Measurements from ENCODE around the gene DGKI.

The DGKI gene

DNA sequence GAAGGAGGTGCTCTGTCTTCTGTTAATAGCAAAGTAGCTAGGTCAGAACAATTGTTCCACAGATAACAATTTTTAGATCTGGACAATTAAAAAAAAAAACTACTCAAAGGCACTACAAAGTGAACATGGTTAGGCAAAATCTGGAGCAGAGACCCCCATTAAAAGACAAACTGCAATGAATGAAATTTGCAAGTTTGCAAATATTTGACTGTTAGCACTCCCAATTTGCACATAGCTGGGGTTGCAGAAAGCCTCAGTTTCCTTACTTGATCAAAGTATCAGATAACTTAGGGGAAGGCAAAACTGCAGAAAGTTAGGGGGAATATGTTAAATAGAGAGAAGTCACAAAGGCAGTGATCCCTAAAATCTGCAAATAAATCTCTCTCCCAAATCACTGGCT is 68.3 kb downstream of the DGKI start:
- no peak for DNase-seq

DNA sequence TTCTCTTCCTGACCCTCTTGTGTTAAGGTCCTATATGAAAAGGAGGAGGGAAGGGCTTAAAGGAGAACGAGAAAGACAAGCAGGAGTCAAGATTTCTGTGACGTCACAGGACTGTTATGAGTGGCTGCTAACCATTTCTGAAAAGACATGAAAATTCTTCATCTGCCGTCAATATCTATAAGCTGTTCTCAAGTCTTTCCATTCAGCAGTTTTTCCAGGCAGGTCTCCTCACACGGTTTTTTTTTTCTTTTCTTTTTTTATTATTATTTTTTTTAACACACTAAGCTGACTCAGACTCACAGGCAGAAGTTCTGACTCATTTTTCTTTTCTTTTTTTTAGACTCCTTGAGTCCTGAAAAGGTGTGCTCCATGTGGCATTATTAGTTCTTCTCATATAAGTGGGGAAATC is 72.0 kb downstream of the DGKI start:
- peak in 1 of 2 experiments; percentile 8 for DNase-seq

DNA sequence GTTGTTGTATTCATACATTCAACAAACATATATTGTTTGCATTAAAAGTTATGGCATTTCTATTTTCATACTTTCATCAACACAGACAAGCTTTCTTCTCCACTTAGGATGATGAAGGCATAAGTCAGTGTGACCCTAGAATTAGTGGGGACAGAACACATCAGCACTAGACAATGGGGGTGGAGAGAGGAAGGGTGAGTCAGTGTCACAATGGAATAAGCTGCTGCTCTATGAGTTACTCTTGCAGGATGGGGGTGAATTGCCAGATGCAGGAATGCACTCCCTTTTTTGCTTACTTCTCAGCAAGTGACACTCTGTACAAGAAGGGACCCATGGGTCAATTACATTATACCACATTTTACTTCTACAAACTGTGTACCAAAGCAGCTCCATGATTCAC is 74.0 kb downstream of the DGKI start:
- no peak for DNase-seq

DNA sequence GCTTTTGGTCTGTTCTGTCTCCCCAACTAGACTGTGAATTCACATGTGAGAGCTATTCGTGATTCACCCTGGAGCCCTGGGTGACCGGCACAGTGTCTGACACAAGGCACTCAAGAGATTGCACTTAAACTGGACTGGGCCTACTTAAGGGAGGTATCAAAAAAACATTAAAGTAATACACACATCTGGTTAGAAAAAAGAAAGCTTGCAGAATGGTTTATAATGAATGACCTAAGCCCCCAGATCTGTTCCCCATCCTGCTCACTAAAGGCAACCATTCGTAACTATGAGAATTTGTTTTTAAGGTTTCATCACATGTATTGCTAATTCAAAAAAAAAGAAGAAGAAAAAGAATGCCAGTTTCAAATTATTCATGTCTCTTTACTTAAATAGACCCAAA is 74.5 kb downstream of the DGKI start:
- no peak for DNase-seq

DNA sequence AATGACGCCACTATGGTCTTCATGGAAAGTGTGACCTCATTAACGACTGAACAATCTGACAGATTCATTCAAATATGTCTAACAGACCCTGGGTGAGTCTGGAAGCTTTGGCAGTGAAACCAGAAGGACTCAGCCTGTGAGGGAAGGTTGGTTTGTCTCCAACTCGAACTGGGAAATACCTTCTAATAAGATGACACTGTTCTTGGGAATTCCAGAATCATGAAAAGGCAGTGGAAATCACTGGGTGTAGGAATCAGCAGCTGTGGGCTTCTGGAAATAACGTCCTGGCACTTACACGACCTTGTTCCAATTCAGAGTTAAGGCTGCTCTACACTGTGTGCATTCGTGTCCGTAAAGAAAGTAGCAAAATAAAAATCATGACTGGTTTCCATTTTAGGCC is 75.1 kb downstream of the DGKI start:
- DNase-seq, result no peak

DNA sequence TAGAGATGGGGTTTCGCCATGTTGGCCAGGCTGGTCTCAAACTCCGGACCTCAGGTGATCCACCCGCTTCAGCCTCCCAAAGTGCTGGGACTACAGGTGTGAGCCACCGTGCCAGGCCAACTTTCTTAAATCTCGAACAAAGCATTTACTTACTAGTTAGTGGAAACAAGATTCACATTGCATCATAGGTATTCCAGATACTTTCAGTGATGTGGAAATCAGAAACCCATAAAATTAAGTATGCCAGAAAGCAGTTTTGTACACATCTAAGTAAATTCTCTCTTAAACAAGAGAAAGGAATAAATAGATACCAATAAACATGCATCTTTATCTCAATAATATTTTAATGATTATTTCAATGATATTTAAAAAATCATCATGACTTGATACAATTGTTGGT is 75.5 kb downstream of the DGKI start:
- DNase-seq, result no peak

DNA sequence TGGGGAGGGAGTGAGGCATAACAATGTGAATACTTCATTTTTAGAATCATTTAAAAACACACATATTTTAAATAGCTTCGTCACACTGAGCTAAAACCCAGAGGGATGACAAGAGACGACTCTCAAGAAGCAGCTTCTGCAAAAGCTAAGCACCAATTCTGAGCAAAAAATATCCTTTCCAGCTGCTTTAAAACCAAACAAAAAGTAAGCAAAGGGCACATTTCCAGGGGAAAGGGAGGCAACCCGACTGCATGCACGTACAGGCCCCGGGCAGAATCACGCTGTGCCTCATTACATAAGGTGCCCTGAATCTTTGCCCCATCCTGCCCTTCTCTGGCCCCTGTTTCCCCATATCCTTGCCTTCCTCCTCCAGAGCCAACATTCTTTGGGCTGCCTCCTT is 78.4 kb downstream of the DGKI start:
- DNase-seq, result no peak

DNA sequence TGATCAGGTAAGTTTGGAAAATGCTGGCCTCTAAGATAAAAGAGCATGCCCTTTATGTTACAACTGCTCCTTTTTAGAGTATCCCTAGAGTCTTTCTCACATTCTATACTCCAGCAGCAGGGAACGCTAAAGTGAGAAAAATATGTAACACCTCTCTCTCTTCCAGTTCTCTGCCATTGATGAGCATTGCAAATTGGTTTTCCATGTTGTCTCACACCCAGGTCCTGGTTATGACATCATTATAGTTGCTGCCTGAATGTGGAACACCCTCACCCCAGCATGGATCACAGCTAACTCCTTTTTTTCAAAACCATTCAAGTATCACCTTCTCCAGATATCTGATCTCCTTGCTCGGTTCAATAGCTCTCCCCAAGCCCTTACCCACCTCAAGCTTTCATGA is 84.4 kb downstream of the DGKI start:
- no peak for DNase-seq

DNA sequence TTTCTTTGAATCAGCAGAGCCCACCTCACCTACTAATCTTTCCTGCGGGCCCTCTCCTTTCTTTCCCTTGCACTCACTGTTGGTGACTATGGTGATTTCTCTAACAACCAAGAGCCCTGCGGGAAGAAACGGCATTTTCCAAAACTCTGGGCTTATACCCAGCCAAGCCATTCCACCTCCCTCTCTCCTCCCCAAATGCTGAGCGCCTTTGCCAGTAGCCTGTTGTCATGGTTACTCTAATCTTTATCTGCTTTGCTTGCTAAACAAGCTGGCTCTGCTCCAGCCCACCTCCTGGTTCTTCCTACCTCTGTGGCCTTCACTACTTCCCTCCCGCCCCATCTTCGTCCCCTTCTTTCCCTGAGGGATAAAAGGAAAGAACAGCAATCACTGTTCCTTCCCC is 86.7 kb downstream of the DGKI start:
- DNase-seq, result no peak

DNA sequence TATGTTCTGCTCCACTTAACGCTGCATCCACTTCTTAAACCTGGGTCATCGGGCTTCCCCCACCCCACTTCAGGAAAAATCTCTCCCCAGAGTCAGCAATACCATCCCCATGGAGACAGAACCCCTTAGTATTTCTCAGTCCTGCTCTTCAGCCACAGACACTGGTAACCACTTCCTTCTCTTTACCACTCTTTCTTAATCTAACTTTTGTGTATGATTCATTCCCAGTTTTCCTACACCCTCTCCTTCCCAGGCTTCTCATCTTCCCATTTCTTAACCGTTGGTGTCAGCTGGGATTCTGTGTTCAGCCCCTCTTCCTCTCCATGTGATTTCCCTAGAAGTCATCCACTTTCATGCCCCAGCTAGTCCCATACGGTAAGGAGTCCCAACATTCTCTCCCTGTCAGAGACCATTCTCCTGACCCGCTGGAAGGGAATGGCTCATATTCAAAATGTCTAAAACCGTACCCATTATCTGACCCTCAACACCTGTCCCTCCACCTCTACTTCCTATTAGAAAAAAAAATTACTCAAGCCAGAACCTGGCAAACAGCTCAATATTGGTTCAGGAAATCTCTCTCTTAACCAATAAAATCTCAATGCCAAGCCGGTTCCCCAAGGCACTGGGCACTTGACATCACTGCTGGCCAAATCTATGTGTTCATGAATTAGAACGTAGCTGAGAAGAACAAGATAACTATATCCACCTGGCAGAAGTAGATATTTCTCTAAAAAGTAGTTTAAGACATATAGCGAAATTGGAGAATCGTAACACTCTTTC is 89.4 kb downstream of the DGKI start:
- no peak for DNase-seq

DNA sequence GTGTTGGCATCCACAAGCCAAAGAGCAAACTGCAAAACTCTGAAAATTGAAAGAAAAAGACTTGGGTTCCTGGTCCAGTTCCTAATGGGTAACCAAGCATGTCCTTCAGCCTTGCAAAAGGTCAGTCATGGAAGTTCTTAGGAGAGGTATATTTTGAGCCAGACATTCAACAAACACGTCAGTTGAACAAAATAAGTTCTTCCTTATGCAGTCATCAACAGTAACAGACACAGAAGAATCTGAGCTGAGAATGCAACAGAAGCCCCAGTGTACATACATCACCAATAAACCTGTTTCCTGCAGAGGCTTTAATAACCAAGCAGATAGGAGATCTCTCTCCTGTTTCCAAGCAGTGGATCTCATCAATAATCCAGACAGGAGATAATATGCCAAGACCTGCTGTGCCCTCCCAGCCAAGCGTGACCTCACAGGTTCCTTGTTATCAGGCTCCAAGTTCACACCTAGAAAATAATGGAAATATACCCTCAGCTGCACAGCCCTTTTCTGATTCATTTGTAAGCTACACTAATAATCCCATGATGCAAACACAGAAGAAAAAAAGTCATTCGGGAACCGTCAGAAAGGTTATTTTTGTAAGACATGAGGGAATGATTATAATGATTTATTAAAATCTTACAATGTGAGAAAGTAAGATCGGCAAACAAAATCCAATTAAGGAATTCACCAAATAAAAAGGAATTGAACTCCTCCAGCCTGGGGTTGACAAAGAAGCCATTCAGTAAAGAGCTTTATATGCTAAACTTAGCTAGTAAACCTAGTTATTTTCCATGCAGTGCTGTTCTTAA is 90.7 kb downstream of the DGKI start:
- no peak for DNase-seq

DNA sequence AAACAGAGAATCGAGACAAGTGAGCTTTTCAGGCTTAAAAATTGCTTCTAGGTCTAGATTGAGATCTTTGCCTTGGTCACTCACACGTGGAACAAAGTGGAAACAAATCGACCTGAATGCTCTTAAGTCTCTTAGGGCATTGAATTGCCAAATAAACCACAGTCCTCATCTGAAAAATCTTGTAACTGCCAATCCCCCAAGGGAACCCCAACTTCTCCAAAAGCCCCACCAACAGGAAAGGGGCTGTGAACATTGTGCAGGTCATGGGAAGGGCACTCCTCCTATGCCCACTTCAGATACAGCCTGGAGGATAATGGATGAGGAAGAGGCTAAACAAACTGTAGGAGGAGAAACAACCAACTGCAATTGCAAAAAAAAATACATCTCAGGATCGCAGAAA is 91.3 kb downstream of the DGKI start:
- DNase-seq, result no peak

DNA sequence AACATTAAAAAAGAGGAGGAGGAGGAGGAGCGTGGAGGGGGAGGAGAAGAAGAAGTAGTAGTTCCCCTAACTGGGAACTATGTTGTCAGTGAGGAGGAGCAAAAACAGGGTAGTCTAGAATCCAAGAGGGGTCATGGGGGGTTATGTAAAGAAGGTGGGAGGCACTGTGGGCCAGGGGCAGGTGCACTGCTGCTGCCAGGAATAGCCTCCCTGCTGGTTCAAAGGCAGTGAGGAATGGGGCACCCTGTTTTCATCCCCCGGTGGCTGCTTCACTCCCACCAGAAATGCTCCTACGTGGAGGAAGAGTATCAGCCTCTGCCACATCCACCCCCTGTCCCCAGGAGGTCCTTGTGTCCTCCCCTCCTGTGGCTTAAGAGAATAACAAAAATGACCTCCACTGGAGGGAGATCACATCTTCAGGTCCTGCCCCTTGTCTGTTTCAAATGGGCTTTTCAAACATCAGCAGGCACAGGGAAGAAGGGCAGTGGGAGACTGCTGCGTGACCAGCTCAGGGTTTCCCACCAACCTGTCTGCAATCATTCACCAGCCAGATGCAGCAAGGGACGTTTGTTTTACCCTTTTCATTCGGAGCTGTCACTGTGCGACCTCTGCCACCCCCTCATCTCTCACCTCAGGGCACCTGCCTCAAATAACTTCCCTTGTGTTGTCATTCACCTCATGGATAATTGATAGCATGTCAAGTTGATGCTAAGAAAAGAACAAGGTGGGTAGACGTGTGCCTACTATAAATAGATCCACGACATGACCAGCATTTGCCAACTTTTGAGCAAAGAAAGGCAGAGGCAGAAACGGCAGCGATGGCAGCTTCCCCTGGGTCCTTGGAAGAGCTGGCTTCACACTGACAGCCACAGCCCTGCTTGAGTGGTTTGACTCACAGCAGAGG is 92.6 kb downstream of the DGKI start:
- DNase-seq, result no peak

DNA sequence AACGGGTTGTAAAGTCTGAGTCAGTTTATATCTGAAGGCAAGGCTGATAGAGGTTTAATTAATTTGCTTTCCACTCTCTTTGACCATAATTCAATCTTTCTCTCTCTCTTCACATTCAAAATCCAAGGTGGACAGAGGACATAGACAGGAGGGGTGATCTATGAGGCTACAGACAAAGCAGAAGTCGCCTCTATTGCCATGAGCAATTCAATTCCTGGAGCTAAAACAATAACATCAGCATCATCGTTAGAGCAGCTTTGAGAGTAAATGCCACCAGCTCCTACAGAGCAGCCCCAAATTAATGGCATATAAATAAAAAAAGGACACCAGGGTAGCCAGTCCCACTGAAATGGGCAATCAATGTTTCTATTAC is 93.2 kb downstream of the DGKI start:
- DNase-seq, result no peak

DNA sequence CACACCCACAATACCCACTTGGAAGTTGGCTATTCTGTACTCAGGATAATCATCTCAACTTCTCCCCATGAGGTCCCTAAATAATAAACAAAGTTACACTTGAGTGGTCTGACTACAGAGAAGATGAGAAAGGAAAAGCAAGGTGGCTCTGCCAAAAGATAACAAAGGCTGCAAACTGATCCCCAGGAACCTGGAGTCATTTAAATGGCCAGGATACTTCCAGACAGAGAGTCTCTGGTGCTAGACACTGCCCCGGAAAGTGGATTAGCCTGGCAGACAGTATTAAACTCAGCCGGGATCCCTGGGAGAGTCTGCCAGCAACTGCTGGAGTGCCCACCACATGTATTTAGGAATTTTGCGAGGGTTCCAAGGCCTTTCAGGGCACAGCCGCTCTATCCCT is 93.7 kb downstream of the DGKI start:
- DNase-seq, result no peak

DNA sequence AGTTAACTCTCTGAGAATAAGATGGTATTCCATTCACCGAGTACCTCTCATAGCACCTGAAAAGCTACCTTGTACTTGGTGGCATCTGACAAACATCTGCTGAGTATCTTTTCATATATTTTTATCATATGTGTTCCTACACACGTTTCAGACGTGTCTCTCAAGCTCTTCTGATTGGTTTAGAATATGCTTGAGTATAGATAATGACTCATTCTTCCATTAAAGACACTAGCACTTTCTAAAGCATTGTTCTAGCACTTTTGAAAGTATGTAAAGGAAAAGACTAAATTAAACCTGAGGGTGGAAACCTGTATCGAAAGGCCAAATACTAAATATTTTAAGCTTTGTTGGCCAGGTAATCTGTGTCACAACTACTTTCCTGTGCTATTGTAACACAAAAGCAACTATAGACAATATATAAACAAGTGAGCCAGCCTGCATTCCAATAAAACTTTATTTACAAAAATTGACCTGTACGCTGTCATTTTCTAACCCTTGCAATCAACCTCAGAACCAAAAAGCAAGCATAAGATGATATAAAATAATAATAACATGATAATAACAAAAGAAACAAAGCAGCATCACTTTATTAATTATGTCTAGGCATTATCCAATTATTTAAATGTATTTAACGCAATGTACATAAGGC is 95.3 kb downstream of the DGKI start:
- DNase-seq, result no peak

DNA sequence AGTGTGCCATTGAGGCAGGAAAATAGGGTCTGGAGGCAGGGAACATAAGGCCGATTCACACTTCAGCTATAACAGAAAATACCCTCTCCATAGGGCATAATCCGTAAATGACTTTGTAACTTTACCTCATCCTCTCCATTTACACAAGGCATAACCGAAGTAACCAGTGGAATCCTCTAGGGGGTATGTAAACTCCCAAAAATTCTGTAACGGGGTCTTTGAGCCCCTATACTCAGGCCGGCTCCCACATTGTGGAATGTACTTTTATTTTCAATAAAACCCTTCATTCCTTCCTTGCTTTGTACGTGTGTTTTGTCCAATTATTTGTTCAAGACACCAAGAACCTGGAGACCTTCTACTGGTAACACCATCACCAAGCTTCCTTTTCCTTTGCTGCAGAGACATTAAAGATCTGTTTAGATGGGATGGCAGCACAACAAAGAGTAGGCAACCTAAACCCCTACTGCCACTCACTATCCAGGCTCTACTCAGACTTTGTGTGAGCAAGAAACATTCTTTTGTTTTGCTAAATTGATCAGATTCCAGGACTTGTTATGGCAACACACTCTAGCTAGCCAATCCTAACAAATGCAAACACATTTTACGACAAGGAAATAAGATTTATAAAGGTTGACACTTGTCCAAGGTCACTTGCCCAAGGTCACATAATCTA is 99.3 kb downstream of the DGKI start:
- no peak for DNase-seq

DNA sequence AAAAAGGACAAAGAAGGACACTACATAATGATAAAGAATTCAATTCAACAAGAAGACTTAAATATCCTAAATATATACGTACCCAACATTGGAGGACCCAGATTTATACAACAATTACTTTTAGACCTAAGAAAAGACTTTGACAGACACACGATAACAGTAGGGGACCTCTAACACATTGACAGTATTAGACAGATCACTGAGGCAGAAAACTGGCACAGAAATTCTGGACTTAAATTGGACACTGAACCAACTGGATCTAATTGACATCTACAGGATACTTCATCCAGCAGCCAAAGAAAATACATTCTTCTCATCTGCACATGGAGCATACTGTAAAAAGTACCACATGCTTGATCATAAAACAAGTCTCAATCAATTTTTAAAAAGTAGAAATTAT is 103.8 kb downstream of the DGKI start:
- DNase-seq, result no peak

DNA sequence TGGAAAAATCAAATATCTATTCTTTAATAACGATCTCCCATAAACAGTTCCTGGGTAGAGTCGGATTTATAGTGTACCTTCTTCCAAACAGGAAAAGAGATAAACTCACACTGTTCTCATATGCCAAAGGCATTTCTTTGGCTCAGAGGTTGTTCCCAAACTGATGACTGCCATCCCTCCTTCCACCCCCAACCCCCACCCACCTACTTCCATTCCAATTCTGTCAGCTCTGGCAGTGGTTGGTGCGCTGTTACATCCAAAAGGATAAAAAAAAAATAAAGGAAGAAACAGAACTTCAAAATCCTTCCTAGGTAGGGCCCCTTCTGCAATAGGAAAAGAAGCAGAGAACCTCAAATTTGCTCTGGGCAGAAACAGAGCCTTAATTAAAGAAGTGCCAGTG is 104.7 kb downstream of the DGKI start:
- DNase-seq, result no peak

DNA sequence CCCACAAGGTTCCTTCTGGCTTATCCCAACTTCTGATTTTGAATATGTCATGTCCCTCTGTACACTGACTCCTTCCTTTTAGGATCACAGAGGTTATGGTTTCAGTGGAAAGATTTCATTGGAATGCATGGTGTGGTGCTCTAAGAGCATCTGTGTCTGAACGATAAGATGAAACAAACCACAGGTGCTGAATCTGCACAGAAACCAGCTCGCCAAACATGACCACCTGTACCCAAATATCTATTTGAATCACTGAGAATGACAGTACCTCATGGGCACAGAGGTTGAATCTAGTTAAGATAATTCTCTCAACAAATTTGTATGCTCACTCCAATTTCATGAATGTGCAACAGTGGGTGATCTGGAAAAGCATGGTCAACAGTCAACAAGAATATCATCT is 105.3 kb downstream of the DGKI start:
- DNase-seq, result no peak

DNA sequence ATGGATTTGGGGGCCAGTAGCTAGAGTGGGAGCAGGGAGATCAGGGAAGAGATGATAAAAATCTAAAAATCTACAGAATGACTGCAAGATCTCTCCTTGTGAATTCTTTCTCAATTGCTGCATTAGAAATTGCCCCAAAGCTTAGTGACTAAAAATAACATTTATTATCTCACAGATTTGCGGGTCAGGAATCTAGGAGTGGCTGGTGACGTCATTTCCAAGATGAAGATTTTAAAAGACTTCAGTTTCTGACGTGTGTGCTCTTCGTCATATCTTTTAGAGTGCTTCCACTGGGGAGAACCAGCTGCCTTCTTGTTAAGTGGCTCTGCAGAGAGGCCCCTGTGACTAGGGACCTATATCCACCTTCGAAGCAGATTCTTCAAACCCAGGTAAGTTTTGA is 112.6 kb downstream of the DGKI start:
- DNase-seq, result no peak

DNA sequence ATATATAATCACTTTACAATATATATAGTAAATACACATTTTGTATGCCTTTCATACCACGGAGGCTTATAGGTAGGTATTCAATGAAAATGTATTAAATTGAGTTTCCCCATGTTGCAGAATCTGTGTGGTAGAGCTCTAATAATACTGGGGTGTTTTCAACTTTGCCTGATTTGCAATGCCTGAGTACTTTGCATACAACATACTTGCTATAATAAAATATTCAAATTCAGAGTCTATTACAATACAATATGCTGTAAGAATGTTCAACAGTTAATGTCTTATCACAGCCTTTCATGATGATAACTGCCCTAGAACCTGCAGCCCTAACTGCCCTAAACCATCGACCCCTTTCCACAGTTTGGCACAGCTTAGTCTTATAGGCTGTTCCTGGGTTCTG is 114.6 kb downstream of the DGKI start:
- no peak for DNase-seq

DNA sequence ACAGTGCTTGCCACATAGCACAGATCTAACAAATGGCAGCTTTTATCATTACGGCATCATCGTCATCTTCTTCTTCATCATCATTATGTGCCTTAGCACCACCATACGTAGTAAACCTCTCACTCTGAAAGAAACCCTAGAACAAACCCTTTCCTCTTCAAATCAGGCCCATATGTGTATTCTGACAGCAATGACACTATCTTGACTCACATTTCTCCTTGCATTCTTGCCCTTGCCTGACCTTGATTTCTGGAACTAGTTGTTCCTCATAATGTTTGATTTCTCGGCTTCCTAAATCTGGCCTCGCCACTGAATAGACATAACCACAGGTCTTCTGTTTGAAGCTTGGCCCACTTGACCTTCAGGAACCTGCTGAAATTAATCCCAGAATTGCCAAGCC is 115.3 kb downstream of the DGKI start:
- DNase-seq, result no peak

Data from activated CD4-positive, alpha-beta T cell treated with anti-CD3 and anti-CD28 coated beads, Interleukin-2, amount 50 U/mL, for 48 hours (primary cell).